Measurements from ENCODE around the gene DAPK3.

DNA sequence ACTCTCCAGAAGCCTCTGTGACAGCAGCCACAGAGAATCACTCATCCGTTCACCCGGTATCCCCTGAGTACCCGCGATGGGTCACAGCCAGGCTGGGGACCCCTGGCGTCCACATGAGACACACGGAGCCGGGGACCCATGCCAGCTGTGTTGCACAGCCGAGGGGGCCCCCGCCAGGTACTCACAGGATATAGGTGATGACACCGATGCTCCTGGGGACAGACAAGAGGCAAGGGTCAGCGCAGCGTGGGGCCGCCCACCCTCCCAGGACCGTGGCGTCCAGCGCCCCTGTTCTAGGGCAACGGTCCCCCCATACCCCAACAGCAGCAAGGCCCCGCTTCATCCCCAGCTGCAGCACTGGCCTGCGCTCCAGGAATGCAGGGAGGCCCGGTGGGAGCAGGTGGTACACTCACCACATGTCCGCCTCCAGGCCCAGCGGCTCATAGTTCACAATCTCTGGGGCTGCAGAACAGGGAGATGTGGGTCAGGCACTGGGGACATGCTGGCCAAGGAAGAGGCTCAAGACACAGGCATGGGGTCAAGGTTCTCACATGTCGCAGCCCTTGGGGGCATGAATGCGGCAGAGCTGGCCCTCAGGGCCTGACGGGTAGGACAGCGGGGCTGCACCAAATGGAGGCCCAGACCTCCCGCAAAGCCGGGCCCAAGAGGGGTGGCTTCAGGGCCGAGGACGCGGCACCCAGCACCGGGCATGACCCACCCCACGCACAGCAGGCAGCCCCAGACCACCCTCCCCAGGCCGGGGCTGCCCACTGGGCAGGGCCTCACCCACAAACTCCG is 7.2 kb downstream of the DAPK3 start:
- TF ChIP-seq, protein P1, sequence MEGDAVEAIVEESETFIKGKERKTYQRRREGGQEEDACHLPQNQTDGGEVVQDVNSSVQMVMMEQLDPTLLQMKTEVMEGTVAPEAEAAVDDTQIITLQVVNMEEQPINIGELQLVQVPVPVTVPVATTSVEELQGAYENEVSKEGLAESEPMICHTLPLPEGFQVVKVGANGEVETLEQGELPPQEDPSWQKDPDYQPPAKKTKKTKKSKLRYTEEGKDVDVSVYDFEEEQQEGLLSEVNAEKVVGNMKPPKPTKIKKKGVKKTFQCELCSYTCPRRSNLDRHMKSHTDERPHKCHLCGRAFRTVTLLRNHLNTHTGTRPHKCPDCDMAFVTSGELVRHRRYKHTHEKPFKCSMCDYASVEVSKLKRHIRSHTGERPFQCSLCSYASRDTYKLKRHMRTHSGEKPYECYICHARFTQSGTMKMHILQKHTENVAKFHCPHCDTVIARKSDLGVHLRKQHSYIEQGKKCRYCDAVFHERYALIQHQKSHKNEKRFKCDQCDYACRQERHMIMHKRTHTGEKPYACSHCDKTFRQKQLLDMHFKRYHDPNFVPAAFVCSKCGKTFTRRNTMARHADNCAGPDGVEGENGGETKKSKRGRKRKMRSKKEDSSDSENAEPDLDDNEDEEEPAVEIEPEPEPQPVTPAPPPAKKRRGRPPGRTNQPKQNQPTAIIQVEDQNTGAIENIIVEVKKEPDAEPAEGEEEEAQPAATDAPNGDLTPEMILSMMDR (IDR thresholded peaks at IDR 0.05; ENCODE audit: low read depth, low read length, poor library complexity, severe bottlenecking), result no peak
- no peak for TF ChIP-seq EZH2phosphoT487 (IDR thresholded peaks at IDR 0.05; ENCODE audit: borderline replicate concordance, low read length)

Measured in DOHH2 (cell line).